ENCODE data around the gene MRPS23. TPM values are rescaled to one million over a fixed set of nuclear protein-coding genes. Genes with fewer than 3 reads are reported as not detected.
A peak's percentile ranks its signal among the peaks of the same experiment; 100 is the strongest.

Gene MRPS23
- total and polyA plus RNA-seq, 2 of the 13 experiments (the other 11 are each of a cell fraction or from before 2014, with no cell fraction given) = 63.2 to 181 TPM

- TF ChIP-seq CC2D1A (CRISPR knock-in tag; IDR thresholded peaks at IDR 0.05) = no peak
- no peak; the same call in 1 of the 2 replicates for TF ChIP-seq ARID2 (CRISPR knock-in tag; IDR thresholded peaks at IDR 0.05; ENCODE audit: borderline replicate concordance)
- TF ChIP-seq RARG (CRISPR knock-in tag; IDR thresholded peaks at IDR 0.05; ENCODE audit: low read depth) = 0 out of 2 replicates have a peak, but pooled peaks have one; percentile 24
- TF ChIP-seq HNRNPK (IDR thresholded peaks at IDR 0.05; ENCODE audit: low read depth, low read length, poor library complexity, severe bottlenecking) = no peak
- TF ChIP-seq GLMP (CRISPR knock-in tag; IDR thresholded peaks at IDR 0.05; ENCODE audit: borderline replicate concordance) = no peak
- TF ChIP-seq MAFF (IDR thresholded peaks at IDR 0.05; ENCODE audit: low read depth, low read length) = no peak
- no peak for TF ChIP-seq NR0B2 (CRISPR knock-in tag; IDR thresholded peaks at IDR 0.05)
- TF ChIP-seq ZBTB49 (CRISPR knock-in tag; IDR thresholded peaks at IDR 0.05; ENCODE audit: borderline replicate concordance) = no peak
- no peak for TF ChIP-seq KDM2A (CRISPR knock-in tag; IDR thresholded peaks at IDR 0.05; ENCODE audit: borderline replicate concordance, low read depth)
- peak; percentile 72 for TF ChIP-seq SNAPC4 (CRISPR knock-in tag; IDR thresholded peaks at IDR 0.05)
- no peak for TF ChIP-seq MTF1 (CRISPR knock-in tag; IDR thresholded peaks at IDR 0.05)
- TF ChIP-seq ZNF616 (CRISPR knock-in tag; IDR thresholded peaks at IDR 0.05; ENCODE audit: low read depth) = no peak
- TF ChIP-seq ETS1 (CRISPR knock-in tag; IDR thresholded peaks at IDR 0.05) = no peak
- TF ChIP-seq SMARCE1 (IDR thresholded peaks at IDR 0.05; ENCODE audit: borderline replicate concordance) = no peak
- TF ChIP-seq ZNF331 (CRISPR knock-in tag; IDR thresholded peaks at IDR 0.05) = no peak; the same call in 1 of the 2 replicates
- TF ChIP-seq ZNF143 (CRISPR knock-in tag; IDR thresholded peaks at IDR 0.05) = no peak
These were observed 13.1 kb upstream of the MRPS23 start (continued) for GRCh38 chr17:57862694-57863667.

Measured in HepG2 (cell line).